Endothelial cell of umbilical vein (primary cell): Measurements from ENCODE around the gene TCERG1. TPM values are rescaled to one million over a fixed set of nuclear protein-coding genes. Genes with fewer than 3 reads are reported as not detected.

Experiments
- BruUV-seq: library from RNA; stranded (reverse); fragments of 400-500 nt; replicated peaks from 2 replicates; lab custom pipeline; 2021; lab: Mats Ljungman, UMichigan
- CTCF ChIA-PET: fragments of 300-600, 350-600 bp; sonication (Branson Sonifier 250); formaldehyde crosslinking; loops from one replicate; lab custom pipeline; 2021; ENCODE audit warnings: antibody characterized with exemption, inconsistent platforms; lab: Charles Lee
- POLR2A ChIA-PET: fragments of 300-600, 350-600 bp; sonication (Branson Sonifier 250); formaldehyde crosslinking; loops from one replicate; lab custom pipeline; 2021; ENCODE audit warnings: antibody characterized with exemption, inconsistent platforms; lab: Charles Lee
- DNase-seq: peaks from one replicate; pipeline ENCODE4 v3.0.0-alpha.2; 2011; ENCODE audit warnings: low read depth, low spot score
- FAIRE-seq: peaks from 2 replicates; lab custom pipeline; 2011; peaks lifted over from hg19 to GRCh38; lab: Jason Lieb, UNC
- H2AFZ ChIP-seq: 2 replicates; pipeline ENCODE4 v1.6.0; 2012; ENCODE audit warnings: low read depth, low read length, control low read depth, inconsistent platforms
- H3K27ac ChIP-seq: 2 replicates; pipeline ENCODE4 v1.5.1; 2011; ENCODE audit warnings: low read depth, mild to moderate bottlenecking, control low read depth, low read length, moderate library complexity; ENCODE audit not compliant: insufficient read depth
- H3K27me3 ChIP-seq, 2 experiments: 2 replicates each; pipeline versions ENCODE4 v1.6.0 to v1.6.1; 2011; ENCODE audit warnings: low read length in 2 of 2, mixed read lengths in 1 of 2; ENCODE audit not compliant: control insufficient read depth in 2 of 2, insufficient read depth in 2 of 2
- H3K36me3 ChIP-seq, 2 experiments: 2 replicates in 1 of 2; 3 replicates in 1 of 2; pipeline ENCODE4 v1.5.1; 2011; ENCODE audit warnings: low read length in 2 of 2, mild to moderate bottlenecking in 1 of 2, moderate library complexity in 1 of 2; ENCODE audit not compliant: control insufficient read depth in 2 of 2, insufficient read depth in 2 of 2; ENCODE audit errors: extremely low read depth in 1 of 2
- H3K4me1 ChIP-seq: 3 replicates; pipeline ENCODE4 v1.5.1; 2011; ENCODE audit warnings: mild to moderate bottlenecking, low read length; ENCODE audit not compliant: control insufficient read depth, insufficient read depth; ENCODE audit errors: extremely low read depth
- H3K4me2 ChIP-seq: 2 replicates; pipeline ENCODE4 v1.6.1; 2011; ENCODE audit warnings: low read length, control low read depth, mixed read lengths; ENCODE audit not compliant: insufficient read depth
- H3K4me3 ChIP-seq, 3 experiments: fragments of 200-600 bp in 1 of 3; sonication (generic), shearing (Covaris generic) in 1 of 3; replicated peaks in 1 of 3; 2 replicates each; pipeline ENCODE4 v1.5.1; 2011 to 2016; ENCODE audit warnings: control low read depth in 3 of 3, low read length in 3 of 3, mild to moderate bottlenecking in 2 of 3, inconsistent platforms in 1 of 3, low read depth in 1 of 3, moderate library complexity in 1 of 3; ENCODE audit not compliant: insufficient read depth in 1 of 3
- H3K79me2 ChIP-seq: 2 replicates; pipeline ENCODE4 v1.6.0; 2012; ENCODE audit warnings: low read length, inconsistent platforms; ENCODE audit not compliant: control insufficient read depth, insufficient read depth
- H3K9ac ChIP-seq: replicated peaks from 2 replicates; pipeline ENCODE3; 2011; ENCODE audit warnings: low read length, control low read depth; ENCODE audit not compliant: insufficient read depth; ENCODE audit errors: extremely low read depth
- H3K9me1 ChIP-seq: replicated peaks from 3 replicates; pipeline ENCODE4 v1.6.0; 2011; ENCODE audit warnings: mild to moderate bottlenecking, low read length; ENCODE audit not compliant: control insufficient read depth, insufficient read depth; ENCODE audit errors: extremely low read depth
- H3K9me3 ChIP-seq: replicated peaks from 2 replicates; pipeline ENCODE4 v1.5.1; 2012; ENCODE audit warnings: low read length, inconsistent platforms; ENCODE audit not compliant: control insufficient read depth, insufficient read depth
- H4K20me1 ChIP-seq: replicated peaks from 2 replicates; pipeline ENCODE3; 2011; ENCODE audit warnings: mild to moderate bottlenecking, low read length; ENCODE audit not compliant: control insufficient read depth, insufficient read depth; ENCODE audit errors: extremely low read depth
- CTCF ChIP-seq, 2 donors: IDR thresholded peaks; 1 replicate in 1 of 2; 2 replicates in 1 of 2; pipeline ENCODE4 v1.5.1; 2011; ENCODE audit warnings: low read length in 2 of 2, mild to moderate bottlenecking in 2 of 2, moderate library complexity in 2 of 2, control low read depth in 1 of 2, inconsistent platforms in 1 of 2, low read depth in 1 of 2; ENCODE audit not compliant: insufficient read depth in 1 of 2; ENCODE audit errors: extremely low read depth in 1 of 2
- EZH2 ChIP-seq: IDR thresholded peaks from 2 replicates; pipeline ENCODE4 v1.6.1; 2012; ENCODE audit warnings: borderline replicate concordance, low read depth, mild to moderate bottlenecking, moderate library complexity, low read length, inconsistent platforms; ENCODE audit not compliant: severe bottlenecking
- FOS ChIP-seq: IDR thresholded peaks from 2 replicates; pipeline ENCODE4 v1.6.1; 2011; ENCODE audit warnings: mild to moderate bottlenecking, low read length, moderate library complexity, borderline replicate concordance; ENCODE audit not compliant: insufficient read depth
- GATA2 ChIP-seq: IDR thresholded peaks from 2 replicates; pipeline ENCODE4 v1.7.0; 2011; ENCODE audit warnings: low read depth, mild to moderate bottlenecking, moderate library complexity, mixed read lengths, low read length; ENCODE audit not compliant: insufficient read length, insufficient read depth
- JUN ChIP-seq: IDR thresholded peaks from 2 replicates; pipeline ENCODE4 v1.6.1; 2011; ENCODE audit warnings: borderline replicate concordance, low read depth; ENCODE audit not compliant: insufficient read length, insufficient read depth
- MAX ChIP-seq: IDR thresholded peaks from 2 replicates; pipeline ENCODE4 v1.6.1; 2011; ENCODE audit not compliant: insufficient read depth, insufficient read length
- MYC ChIP-seq: IDR thresholded peaks from one replicate; pipeline ENCODE4 v1.6.1; 2011; ENCODE audit warnings: mild to moderate bottlenecking, low read depth, low read length
- POLR2A ChIP-seq: IDR thresholded peaks from 2 replicates; pipeline ENCODE4 v1.6.1; 2012; ENCODE audit warnings: low read depth, mild to moderate bottlenecking, control low read depth, low read length
- POLR2AphosphoS5 ChIP-seq: IDR thresholded peaks from 2 replicates; pipeline ENCODE4 v1.6.1; 2012; ENCODE audit warnings: low read depth, mild to moderate bottlenecking, control low read depth, low read length, moderate library complexity; ENCODE audit not compliant: insufficient read depth
- dilution Hi-C: fragments of 300-500 bp; cut with MboI; formaldehyde crosslinking; loops from one replicate; pipeline ENCODE4 v1.15.0; 2019; ENCODE audit warnings: low sequenced_read_pairs; ENCODE audit not compliant: extremely low pct_ligation_motif_present
- intact Hi-C: fragments of 100-400 bp; cut with micrococcal nuclease; formaldehyde crosslinking; loops from one replicate; pipeline ENCODE4 v1.10.0; 2022
- polyA plus RNA-seq, 4 experiments: library from polyadenylated mRNA; depleted of rRNA in 3 of 4; stranded (reverse) in 3 of 4; unstranded in 1 of 4; fragments of >200 nt; gene quantifications; 2 replicates each; pipeline versions ENCODE4 v1.2.1 to v1.2.3, GENCODE V29; 2011 to 2012; ENCODE audit warnings: missing spikeins in 1 of 4
- total RNA-seq: library from RNA; stranded (reverse); gene quantifications from 2 replicates; pipeline ENCODE4 v1.2.3, GENCODE V29; 2021

Gene TCERG1
- total and polyA plus RNA-seq, 2 donors (not counting 3 experiments of a cell fraction or from before 2014, with no cell fraction given), result 71.4 to 98.4 TPM

- H3K4me2 ChIP-seq, result no peak overlapping the region
- H3K36me3 ChIP-seq, result peaks cover 0 to 4% of the 10 kb centered on the region in 2 experiments
- FAIRE-seq, result no peak
- intact Hi-C loops (loop anchor here (10.0 kb wide), 1 partner anchor 231 kb away; no protein-coding TSS in a partner anchor), dilution Hi-C loops (no loop called here)
- H3K4me3 ChIP-seq, result no peak overlapping the region
- H3K9ac ChIP-seq, result no peak overlapping the region
- CTCF ChIA-PET, result interaction anchor here (1.3 to 2.7 kb wide), 4 partner anchors 9 to 673 kb away, joined by 4 to 12 read pairs (median 8); no protein-coding TSS in a partner anchor
- H3K79me2 ChIP-seq, result no peaks in the 10 kb centered on the region
- H3K27me3 ChIP-seq, result no peaks in the 10 kb centered on the region
- H3K9me3 ChIP-seq, result no peaks in the 10 kb centered on the region
- peaks cover 2% of the 10 kb centered on the region for H4K20me1 ChIP-seq
- BruUV-seq, result no TSS peak
- no peak for DNase-seq
- no peak overlapping the region for H3K27ac ChIP-seq
- POLR2A ChIA-PET, result no interaction called here
- no peaks in the 10 kb centered on the region for H3K9me1 ChIP-seq
- TF ChIP-seq EZH2 (no peak), CTCF (IDR thresholded peaks at IDR 0.05; ENCODE audit: extremely low read depth in 1 of 2, insufficient read depth in 1 of 2, low read depth in 1 of 2, low read length in 2 of 2) (no peak), MAX (no peak), FOS (no peak), GATA2 (no peak), POLR2A (no peak), MYC (no peak), POLR2AphosphoS5 (no peak), JUN (no peak)
- no peak overlapping the region for H2AFZ ChIP-seq
- H3K4me1 ChIP-seq, result no peaks in the 10 kb centered on the region
Observed at GRCh38 chr5:146515473-146516150, 68.5 kb downstream of the TCERG1 start.
